ENCODE results near the gene HSD17B3.

Gene HSD17B3

GRCh38 chr9:96305171-96305570, 3.2 kb upstream of the HSD17B3 start:
- no peak overlapping the region for H3K27ac ChIP-seq
- H3K9me3 ChIP-seq = no peaks in the 10 kb centered on the region
- no peak for TF ChIP-seq Cebpa-rat (IDR thresholded peaks at IDR 0.05)
- H3K36me3 ChIP-seq = no peaks in the 10 kb centered on the region
- no peaks in the 10 kb centered on the region for H3K27me3 ChIP-seq
- no peak overlapping the region for H3K4me2 ChIP-seq
- no peaks in the 10 kb centered on the region for H3K4me1 ChIP-seq
- H3K9ac ChIP-seq = no peak overlapping the region
- no peaks in the 10 kb centered on the region for H4K20me1 ChIP-seq
- no peak overlapping the region for H3K4me3 ChIP-seq

- H3K27me3 ChIP-seq = no peaks in the 10 kb centered on the region
- H3K9me3 ChIP-seq = no peaks in the 10 kb centered on the region
- no peak overlapping the region for H3K4me3 ChIP-seq
- H4K20me1 ChIP-seq = no peaks in the 10 kb centered on the region
- no peak overlapping the region for H3K9ac ChIP-seq
- no peaks in the 10 kb centered on the region for H3K36me3 ChIP-seq
- TF ChIP-seq Cebpa-rat (IDR thresholded peaks at IDR 0.05) = no peak
- no peak overlapping the region for H3K27ac ChIP-seq
- H3K4me1 ChIP-seq = no peaks in the 10 kb centered on the region
- no peak overlapping the region for H3K4me2 ChIP-seq
Observed at GRCh38 chr9:96304230-96304629, 2.3 kb upstream of the HSD17B3 start.

GRCh38 chr9:96299823-96300222, 2.2 kb downstream of the HSD17B3 start:
- Histone ChIP-seq H3K4me3 (no peak overlapping the region), H3K9ac (no peak overlapping the region), H3K27ac (no peak overlapping the region), H3K9me3 (peaks cover 6% of the 10 kb centered on the region; the same call in 1 of the 2 replicates), H3K4me2 (no peak overlapping the region), H3K4me1 (no peaks in the 10 kb centered on the region), H3K27me3 (no peaks in the 10 kb centered on the region), H4K20me1 (no peaks in the 10 kb centered on the region), H3K36me3 (no peaks in the 10 kb centered on the region)
- TF ChIP-seq Cebpa-rat (IDR thresholded peaks at IDR 0.05) = no peak

- H3K9me3 ChIP-seq = peaks cover 6% of the 10 kb centered on the region; the same call in 1 of the 2 replicates
- H3K4me1 ChIP-seq = no peaks in the 10 kb centered on the region
- H3K4me2 ChIP-seq = no peak overlapping the region
- no peak overlapping the region for H3K27ac ChIP-seq
- H3K27me3 ChIP-seq = no peaks in the 10 kb centered on the region
- H3K36me3 ChIP-seq = no peaks in the 10 kb centered on the region
- H4K20me1 ChIP-seq = no peaks in the 10 kb centered on the region
- H3K9ac ChIP-seq = no peak overlapping the region
- TF ChIP-seq Cebpa-rat (IDR thresholded peaks at IDR 0.05) = no peak
- no peak overlapping the region for H3K4me3 ChIP-seq
Observed at GRCh38 chr9:96294159-96294545, 7.8 kb downstream of the HSD17B3 start.

GRCh38 chr9:96293498-96294158, 8.3 kb downstream of the HSD17B3 start:
- Histone ChIP-seq H3K36me3 (no peaks in the 10 kb centered on the region), H3K4me1 (no peaks in the 10 kb centered on the region), H3K27me3 (no peaks in the 10 kb centered on the region), H3K27ac (no peak overlapping the region), H3K4me2 (no peak overlapping the region), H3K4me3 (no peak overlapping the region), H4K20me1 (no peaks in the 10 kb centered on the region), H3K9ac (no peak overlapping the region), H3K9me3 (peaks cover 6% of the 10 kb centered on the region; the same call in 1 of the 2 replicates)
- no peak for TF ChIP-seq Cebpa-rat (IDR thresholded peaks at IDR 0.05)

- TF ChIP-seq Cebpa-rat (IDR thresholded peaks at IDR 0.05) = no peak
- no peak overlapping the region for H3K9ac ChIP-seq
- H3K27me3 ChIP-seq = no peaks in the 10 kb centered on the region
- no peak overlapping the region for H3K4me2 ChIP-seq
- H3K4me1 ChIP-seq = no peaks in the 10 kb centered on the region
- H3K27ac ChIP-seq = no peak overlapping the region
- H3K36me3 ChIP-seq = no peaks in the 10 kb centered on the region
- H3K4me3 ChIP-seq = no peak overlapping the region
- no peaks in the 10 kb centered on the region for H4K20me1 ChIP-seq
- H3K9me3 ChIP-seq = peaks cover 16% of the 10 kb centered on the region
Observed at GRCh38 chr9:96289392-96289791, 12.6 kb downstream of the HSD17B3 start.

GRCh38 chr9:96281641-96282040, 20.3 kb downstream of the HSD17B3 start:
- H3K36me3 ChIP-seq = no peaks in the 10 kb centered on the region
- H3K9ac ChIP-seq = no peak overlapping the region
- no peaks in the 10 kb centered on the region for H4K20me1 ChIP-seq
- no peak for TF ChIP-seq Cebpa-rat (IDR thresholded peaks at IDR 0.05)
- no peak overlapping the region for H3K4me3 ChIP-seq
- no peak overlapping the region for H3K4me2 ChIP-seq
- H3K27ac ChIP-seq = no peak overlapping the region
- H3K9me3 ChIP-seq = peaks cover 26% of the 10 kb centered on the region
- no peaks in the 10 kb centered on the region for H3K27me3 ChIP-seq
- H3K4me1 ChIP-seq = no peaks in the 10 kb centered on the region

GRCh38 chr9:96279932-96280331, 22.0 kb downstream of the HSD17B3 start:
- Histone ChIP-seq H3K4me2 (no peak overlapping the region), H3K9ac (no peak overlapping the region), H3K27me3 (no peaks in the 10 kb centered on the region), H3K4me1 (no peaks in the 10 kb centered on the region), H3K36me3 (no peaks in the 10 kb centered on the region), H3K27ac (no peak overlapping the region), H4K20me1 (no peaks in the 10 kb centered on the region), H3K4me3 (no peak overlapping the region), H3K9me3 (peaks cover 27% of the 10 kb centered on the region)
- no peak for TF ChIP-seq Cebpa-rat (IDR thresholded peaks at IDR 0.05)

- H3K4me3 ChIP-seq = no peak overlapping the region
- H3K9ac ChIP-seq = no peak overlapping the region
- H4K20me1 ChIP-seq = no peaks in the 10 kb centered on the region
- H3K27ac ChIP-seq = no peak overlapping the region
- no peaks in the 10 kb centered on the region for H3K4me1 ChIP-seq
- H3K36me3 ChIP-seq = no peaks in the 10 kb centered on the region
- no peak overlapping the region for H3K4me2 ChIP-seq
- peaks cover 29% of the 10 kb centered on the region for H3K9me3 ChIP-seq
- no peaks in the 10 kb centered on the region for H3K27me3 ChIP-seq
- no peak for TF ChIP-seq Cebpa-rat (IDR thresholded peaks at IDR 0.05)
Observed at GRCh38 chr9:96274939-96275338, 27.0 kb downstream of the HSD17B3 start.

GRCh38 chr9:96270236-96270744, 31.7 kb downstream of the HSD17B3 start:
- Histone ChIP-seq H3K36me3 (no peaks in the 10 kb centered on the region), H3K27ac (no peak overlapping the region), H3K4me1 (no peaks in the 10 kb centered on the region), H3K9me3 (peaks cover 21% of the 10 kb centered on the region), H3K4me2 (no peak overlapping the region), H4K20me1 (no peaks in the 10 kb centered on the region), H3K4me3 (no peak overlapping the region), H3K9ac (no peak overlapping the region), H3K27me3 (no peaks in the 10 kb centered on the region)
- TF ChIP-seq Cebpa-rat (IDR thresholded peaks at IDR 0.05) = no peak

Measured in BLaER1 (cell line).